ENCODE results near the gene KCND3. TPM values are rescaled to one million over a fixed set of nuclear protein-coding genes. Genes with fewer than 3 reads are reported as not detected.

The KCND3 gene
- polyA plus RNA-seq, 1 donor (not counting 4 experiments of a cell fraction or from before 2014, with no cell fraction given), result 0.21 TPM

GRCh38 chr1:112027696-112028095 lies 38.2 kb upstream of the KCND3 start:
- H3K4me1 ChIP-seq (ENCODE audit: control insufficient read depth, extremely low read depth, insufficient read depth, low read length), result no peaks in the 10 kb centered on the region
- no peaks in the 10 kb centered on the region for H3K79me2 ChIP-seq (ENCODE audit: control insufficient read depth, insufficient read depth, low read length)
- H3K27ac ChIP-seq (ENCODE audit: control insufficient read depth, insufficient read depth, low read length), result no peak overlapping the region
- FAIRE-seq, result no peak
- H3K9ac ChIP-seq (ENCODE audit: control insufficient read depth, extremely low read depth, insufficient read depth, low read length), result no peak overlapping the region
- H2AFZ ChIP-seq (ENCODE audit: control insufficient read depth, low read length), result no peak overlapping the region
- peaks cover 10% of the 10 kb centered on the region for H3K27me3 ChIP-seq (ENCODE audit: control insufficient read depth, extremely low read depth, insufficient read depth, low read length)
- H3K9me3 ChIP-seq (ENCODE audit: control insufficient read depth, low read depth, low read length), result no peaks in the 10 kb centered on the region
- H3K9me1 ChIP-seq (ENCODE audit: control insufficient read depth, extremely low read depth, insufficient read depth, low read length), result no peaks in the 10 kb centered on the region
- DNase-seq (ENCODE audit: low read depth, low spot score), result no peak
- no peak overlapping the region for H3K4me3 ChIP-seq (ENCODE audit: control insufficient read depth in 2 of 3, extremely low read depth in 1 of 3, insufficient read depth in 2 of 3, low read depth in 1 of 3, low read length in 3 of 3)
- no peaks in the 10 kb centered on the region for H4K20me1 ChIP-seq (ENCODE audit: control insufficient read depth, extremely low read depth, insufficient read depth, low read length)
- dilution Hi-C loops (cut with MboI; ENCODE audit: extremely low pct_ligation_motif_present, low sequenced_read_pairs), result no loop called here
- no peak overlapping the region for H3K4me2 ChIP-seq (ENCODE audit: control insufficient read depth, extremely low read depth, insufficient read depth, low read depth, low read length)
- H3K36me3 ChIP-seq (ENCODE audit: control insufficient read depth in 2 of 2, extremely low read depth in 1 of 2, insufficient read depth in 2 of 2, low read length in 2 of 2), result no peaks in the 10 kb centered on the region
- TF ChIP-seq EZH2 (IDR thresholded peaks at IDR 0.05; ENCODE audit: low read length), result no peak
- TF ChIP-seq, protein P1, sequence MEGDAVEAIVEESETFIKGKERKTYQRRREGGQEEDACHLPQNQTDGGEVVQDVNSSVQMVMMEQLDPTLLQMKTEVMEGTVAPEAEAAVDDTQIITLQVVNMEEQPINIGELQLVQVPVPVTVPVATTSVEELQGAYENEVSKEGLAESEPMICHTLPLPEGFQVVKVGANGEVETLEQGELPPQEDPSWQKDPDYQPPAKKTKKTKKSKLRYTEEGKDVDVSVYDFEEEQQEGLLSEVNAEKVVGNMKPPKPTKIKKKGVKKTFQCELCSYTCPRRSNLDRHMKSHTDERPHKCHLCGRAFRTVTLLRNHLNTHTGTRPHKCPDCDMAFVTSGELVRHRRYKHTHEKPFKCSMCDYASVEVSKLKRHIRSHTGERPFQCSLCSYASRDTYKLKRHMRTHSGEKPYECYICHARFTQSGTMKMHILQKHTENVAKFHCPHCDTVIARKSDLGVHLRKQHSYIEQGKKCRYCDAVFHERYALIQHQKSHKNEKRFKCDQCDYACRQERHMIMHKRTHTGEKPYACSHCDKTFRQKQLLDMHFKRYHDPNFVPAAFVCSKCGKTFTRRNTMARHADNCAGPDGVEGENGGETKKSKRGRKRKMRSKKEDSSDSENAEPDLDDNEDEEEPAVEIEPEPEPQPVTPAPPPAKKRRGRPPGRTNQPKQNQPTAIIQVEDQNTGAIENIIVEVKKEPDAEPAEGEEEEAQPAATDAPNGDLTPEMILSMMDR (optimal IDR thresholded peaks at IDR 0.05 in 1 of 3, IDR thresholded peaks at IDR 0.05 in 1 of 3, conservative IDR thresholded peaks at IDR 0.05 in 1 of 3; ENCODE audit: extremely low read depth in 1 of 3, insufficient read depth in 2 of 3, low read length in 3 of 3), result no peak

DNA sequence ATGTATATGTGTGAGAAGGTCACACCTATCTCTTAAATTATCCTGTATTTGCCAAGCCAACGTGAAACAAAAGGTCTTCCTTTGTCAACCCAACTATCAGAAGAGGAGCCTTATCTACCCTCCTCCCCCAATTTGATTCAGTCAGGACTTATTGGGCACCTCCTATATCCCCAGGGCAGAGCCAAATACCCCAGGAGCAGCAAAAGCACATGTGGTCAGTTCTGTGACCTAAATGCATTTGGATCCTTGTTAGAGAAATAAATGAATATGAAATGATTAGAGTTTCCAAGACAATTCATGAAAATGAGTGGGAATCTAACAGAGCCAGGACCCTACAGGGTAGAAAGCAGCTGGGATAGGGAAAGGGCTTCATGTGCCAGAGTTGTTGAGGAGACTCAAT lies 37.0 kb upstream of the KCND3 start:
- dilution Hi-C loops (cut with MboI; ENCODE audit: extremely low pct_ligation_motif_present, low sequenced_read_pairs), result no loop called here
- no peak for DNase-seq (ENCODE audit: low read depth, low spot score)

More for the DNA sequence above, 37.0 kb upstream of the KCND3 start:
- Histone ChIP-seq H3K4me2 (ENCODE audit: control insufficient read depth, extremely low read depth, insufficient read depth, low read depth, low read length) (no peak overlapping the region), H3K27me3 (ENCODE audit: control insufficient read depth, extremely low read depth, insufficient read depth, low read length) (peaks cover 4% of the 10 kb centered on the region), H3K4me1 (ENCODE audit: control insufficient read depth, extremely low read depth, insufficient read depth, low read length) (no peaks in the 10 kb centered on the region), H3K4me3 (ENCODE audit: control insufficient read depth in 2 of 3, extremely low read depth in 1 of 3, insufficient read depth in 2 of 3, low read depth in 1 of 3, low read length in 3 of 3) (no peak overlapping the region), H3K9ac (ENCODE audit: control insufficient read depth, extremely low read depth, insufficient read depth, low read length) (no peak overlapping the region), H3K36me3 (ENCODE audit: control insufficient read depth in 2 of 2, extremely low read depth in 1 of 2, insufficient read depth in 2 of 2, low read length in 2 of 2) (no peaks in the 10 kb centered on the region), H3K79me2 (ENCODE audit: control insufficient read depth, insufficient read depth, low read length) (no peaks in the 10 kb centered on the region), H3K9me3 (ENCODE audit: control insufficient read depth, low read depth, low read length) (no peaks in the 10 kb centered on the region), H2AFZ (ENCODE audit: control insufficient read depth, low read length) (no peak overlapping the region), H3K27ac (ENCODE audit: control insufficient read depth, insufficient read depth, low read length) (no peak overlapping the region), H4K20me1 (ENCODE audit: control insufficient read depth, extremely low read depth, insufficient read depth, low read length) (no peaks in the 10 kb centered on the region), H3K9me1 (ENCODE audit: control insufficient read depth, extremely low read depth, insufficient read depth, low read length) (no peaks in the 10 kb centered on the region)
- TF ChIP-seq, protein P1 (optimal IDR thresholded peaks at IDR 0.05 in 1 of 3, IDR thresholded peaks at IDR 0.05 in 1 of 3, conservative IDR thresholded peaks at IDR 0.05 in 1 of 3; ENCODE audit: extremely low read depth in 1 of 3, insufficient read depth in 2 of 3, low read length in 3 of 3), result no peak
- TF ChIP-seq EZH2 (IDR thresholded peaks at IDR 0.05; ENCODE audit: low read length), result no peak
- FAIRE-seq, result no peak

Data from keratinocyte (primary cell).